Left colon (tissue), 2 donors: ENCODE data around the gene PROC. TPM values are rescaled to one million over a fixed set of nuclear protein-coding genes. Genes with fewer than 3 reads are reported as not detected.
A peak's percentile ranks its signal among the peaks of the same experiment; 100 is the strongest.

ENCODE experiments used
- ATAC-seq: fragments of 200-7000 bp; cut with Tn5 transposase; one replicate; pipeline ENCODE4 v1.9.1; 2020; ENCODE audit warnings: mild to moderate bottlenecking, moderate library complexity
- DNase-seq, 2 donors: peaks; one replicate each; pipeline ENCODE4 v3.0.0-alpha.2; 2020
- intact Hi-C, 2 donors: fragments of 100-400 bp; cut with DNase I in 1 of 2; cut with micrococcal nuclease in 1 of 2; formaldehyde crosslinking; loops; one replicate each; pipeline versions ENCODE4 v1.11.2 to v1.14.0; 2022; cut with DNase I, micrococcal nuclease
- total RNA-seq, 2 donors: library from RNA; stranded (reverse); fragmentation: NEBNext Ultra II Directional; extraction: Animal tissue kit (Norgen Biotek cat#: 25700); gene quantifications; one replicate each; pipeline ENCODE4 v1.2.1, GENCODE V29; 2021
- donor health status: DM: no; HTN: no; CAD: no.
- donor health status: DM: yes; HTN: yes; CAD: no.

Gene PROC
- total RNA-seq, 2 donors from 2014 or later, result 2.9 to 3.6 TPM

DNA sequence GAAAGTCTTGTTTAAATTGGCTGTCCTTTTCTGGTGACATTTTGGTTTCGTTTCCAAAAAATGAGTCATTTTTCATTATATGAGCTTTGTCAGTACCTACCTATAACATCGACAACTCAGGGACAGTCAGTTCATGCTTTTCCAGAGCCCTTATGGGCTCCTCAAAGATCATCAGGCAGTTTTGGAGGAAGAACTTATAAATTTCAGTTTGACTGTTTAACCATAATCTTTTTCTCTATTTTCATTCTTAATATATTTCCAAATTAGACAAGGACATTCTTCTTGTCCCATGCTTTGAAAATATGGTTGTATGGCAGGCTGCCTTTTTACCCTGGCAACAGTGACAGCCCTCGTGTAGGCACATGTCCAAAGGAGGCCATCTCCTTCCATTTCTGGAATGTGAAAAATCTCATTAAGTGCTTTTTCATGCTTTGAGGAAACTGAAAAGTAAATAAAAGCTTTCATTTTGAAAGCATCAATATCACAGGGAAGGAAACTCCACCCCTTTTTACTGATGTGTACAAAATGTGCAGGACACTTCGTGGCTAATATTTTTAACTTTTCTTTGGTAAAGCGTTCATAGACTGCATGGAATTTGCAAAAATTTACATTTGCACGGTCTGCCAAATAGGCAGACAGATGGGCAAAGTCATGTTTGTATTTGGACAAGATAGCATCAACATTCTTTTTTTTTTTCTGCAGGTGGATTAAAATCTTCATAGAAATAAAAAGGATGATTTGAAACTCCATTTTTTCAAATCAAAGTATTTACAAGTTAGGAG, 7.2 kb upstream of the PROC start:
- DNase-seq (no peak), ATAC-seq (no peak)
- intact Hi-C loops, result no loop called here

DNA sequence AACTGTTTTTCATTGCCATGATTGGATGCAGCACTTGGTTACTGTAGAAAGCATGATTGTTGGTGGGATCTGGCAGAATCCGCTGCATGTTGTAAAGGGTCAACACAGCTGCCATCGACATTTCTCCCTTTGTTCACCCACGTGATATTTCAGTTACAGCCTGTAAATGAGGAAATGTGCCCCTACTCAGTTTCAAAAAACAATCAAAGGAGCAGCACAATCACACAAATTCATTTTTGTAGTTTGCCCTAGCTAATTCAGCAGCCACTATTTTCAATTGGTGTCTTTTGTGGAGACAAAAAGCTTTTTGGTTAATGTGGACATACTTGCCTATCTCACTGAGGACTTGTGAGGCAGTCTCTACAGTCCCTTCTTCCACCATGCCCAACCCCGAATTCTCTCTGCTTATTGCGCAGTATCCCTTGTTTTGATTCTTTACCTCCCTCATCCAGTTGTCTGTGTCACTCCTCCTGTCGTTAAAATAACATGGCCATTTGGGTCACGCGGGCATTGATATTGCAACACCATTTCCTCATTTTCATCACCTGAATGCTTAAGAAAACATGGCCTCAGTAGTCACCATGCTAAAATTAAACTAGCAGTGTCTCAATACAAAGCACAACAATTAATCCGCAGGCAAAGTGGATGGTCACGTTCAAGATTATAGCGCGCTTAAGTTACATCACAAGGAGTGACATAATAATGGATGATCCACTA, 6.4 kb upstream of the PROC start:
- intact Hi-C loops, result no loop called here
- no peak for DNase-seq
- no peak for ATAC-seq

DNA sequence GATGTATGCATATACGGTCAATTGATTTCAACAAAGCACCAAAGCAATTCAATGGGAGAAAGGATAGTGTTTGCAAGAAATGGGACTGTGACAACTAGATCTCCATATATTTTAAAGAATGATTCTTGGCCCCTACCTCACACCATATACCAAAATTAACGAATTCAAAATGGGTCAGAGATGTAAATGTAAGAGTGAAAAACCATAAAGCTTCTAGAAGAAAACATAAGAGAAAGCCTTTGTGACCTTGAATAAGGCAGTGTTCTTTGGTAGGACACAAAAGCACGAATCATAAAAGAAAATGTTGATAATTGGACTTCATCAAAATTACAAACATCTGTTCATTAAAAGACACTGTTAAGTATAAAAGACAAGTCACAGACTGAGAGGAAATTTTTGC, 5.0 kb upstream of the PROC start:
- DNase-seq, result no peak
- intact Hi-C loops, result no loop called here
- no peak for ATAC-seq

DNA sequence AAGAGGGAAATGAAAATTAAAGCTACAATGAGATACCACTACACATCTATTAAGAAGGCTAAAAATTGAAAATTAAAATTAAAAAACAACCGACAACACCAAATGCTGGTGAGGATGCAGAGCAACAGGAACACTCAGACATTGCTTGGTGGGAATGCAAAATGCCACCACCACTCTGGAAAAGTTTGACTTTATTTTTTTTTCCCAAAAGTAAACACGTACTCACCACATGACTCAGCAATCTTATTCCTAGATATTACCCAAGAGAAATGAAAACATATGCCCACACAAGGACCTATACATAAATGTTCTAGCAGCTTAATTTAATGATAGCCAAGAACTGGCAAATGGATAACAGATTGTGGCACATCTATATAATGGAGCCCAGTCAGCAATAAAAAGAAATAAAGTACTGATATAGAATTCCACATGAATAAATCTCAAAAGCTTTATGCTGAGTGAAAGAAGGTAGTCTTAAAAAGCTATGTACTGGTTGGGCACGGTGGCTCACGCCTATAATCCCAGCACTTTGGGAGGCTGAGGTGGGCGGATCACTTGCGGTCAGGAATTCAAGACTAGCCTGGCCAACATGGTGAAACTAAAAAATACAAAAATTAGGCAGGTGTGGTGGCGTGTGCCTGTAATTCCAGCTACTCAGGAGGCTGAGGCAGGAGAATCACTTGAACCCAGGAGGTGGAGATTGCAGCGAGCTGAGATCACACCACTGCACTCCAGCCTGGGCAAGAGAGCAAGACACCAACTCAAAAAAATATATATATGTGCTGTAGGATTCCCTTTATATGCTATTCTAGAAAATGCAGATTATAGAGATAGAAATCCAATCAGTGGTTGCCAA, 4.2 kb upstream of the PROC start:
- ATAC-seq (no peak), DNase-seq (no peak)
- intact Hi-C loops, result no loop called here

DNA sequence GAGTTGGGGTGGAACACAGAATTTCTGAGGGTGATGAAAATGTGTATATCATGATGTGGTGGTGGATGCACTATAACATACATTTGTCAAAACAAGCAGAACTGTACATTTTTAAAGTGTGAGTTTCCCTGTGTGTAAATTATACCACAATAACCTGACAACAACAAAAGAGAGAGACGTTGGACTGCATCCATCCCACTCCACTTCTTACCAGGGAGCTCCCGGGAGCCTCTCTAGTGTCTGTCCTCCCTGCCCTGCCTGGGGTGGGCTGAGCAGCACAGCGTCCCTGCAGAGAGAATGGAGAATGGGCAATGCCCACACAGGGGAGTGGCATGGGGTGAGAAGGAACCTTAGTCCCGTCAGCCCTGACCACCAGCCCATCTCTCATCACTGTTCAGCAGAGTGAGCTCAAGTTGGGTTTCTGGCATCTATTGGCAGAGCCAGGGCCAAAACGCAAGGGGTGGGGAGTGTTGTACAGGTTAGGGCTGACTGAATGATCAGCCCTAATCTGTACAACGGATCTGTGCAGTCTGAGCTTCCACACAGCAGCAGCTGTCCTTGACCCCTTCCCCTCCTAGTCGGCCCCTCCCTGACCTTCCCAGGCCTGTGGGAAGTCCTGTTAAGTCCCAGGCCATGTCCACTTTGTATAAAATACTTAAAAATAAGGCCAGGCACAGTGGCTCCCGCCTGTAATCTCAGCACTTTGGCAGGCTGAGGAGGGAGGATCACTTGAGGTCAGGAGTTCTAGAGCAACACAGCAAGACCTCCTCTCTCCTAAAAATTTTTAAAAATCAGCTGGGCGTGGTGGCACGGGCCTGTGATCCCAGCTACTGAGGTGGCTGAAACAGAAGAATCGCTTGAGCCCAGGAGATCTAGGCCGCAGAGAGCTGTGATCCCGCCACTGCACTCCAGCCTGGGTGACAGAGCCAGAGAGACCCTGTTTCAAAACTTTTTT, 3.3 kb upstream of the PROC start:
- no peak for DNase-seq
- ATAC-seq, result no peak
- intact Hi-C loops, result no loop called here

DNA sequence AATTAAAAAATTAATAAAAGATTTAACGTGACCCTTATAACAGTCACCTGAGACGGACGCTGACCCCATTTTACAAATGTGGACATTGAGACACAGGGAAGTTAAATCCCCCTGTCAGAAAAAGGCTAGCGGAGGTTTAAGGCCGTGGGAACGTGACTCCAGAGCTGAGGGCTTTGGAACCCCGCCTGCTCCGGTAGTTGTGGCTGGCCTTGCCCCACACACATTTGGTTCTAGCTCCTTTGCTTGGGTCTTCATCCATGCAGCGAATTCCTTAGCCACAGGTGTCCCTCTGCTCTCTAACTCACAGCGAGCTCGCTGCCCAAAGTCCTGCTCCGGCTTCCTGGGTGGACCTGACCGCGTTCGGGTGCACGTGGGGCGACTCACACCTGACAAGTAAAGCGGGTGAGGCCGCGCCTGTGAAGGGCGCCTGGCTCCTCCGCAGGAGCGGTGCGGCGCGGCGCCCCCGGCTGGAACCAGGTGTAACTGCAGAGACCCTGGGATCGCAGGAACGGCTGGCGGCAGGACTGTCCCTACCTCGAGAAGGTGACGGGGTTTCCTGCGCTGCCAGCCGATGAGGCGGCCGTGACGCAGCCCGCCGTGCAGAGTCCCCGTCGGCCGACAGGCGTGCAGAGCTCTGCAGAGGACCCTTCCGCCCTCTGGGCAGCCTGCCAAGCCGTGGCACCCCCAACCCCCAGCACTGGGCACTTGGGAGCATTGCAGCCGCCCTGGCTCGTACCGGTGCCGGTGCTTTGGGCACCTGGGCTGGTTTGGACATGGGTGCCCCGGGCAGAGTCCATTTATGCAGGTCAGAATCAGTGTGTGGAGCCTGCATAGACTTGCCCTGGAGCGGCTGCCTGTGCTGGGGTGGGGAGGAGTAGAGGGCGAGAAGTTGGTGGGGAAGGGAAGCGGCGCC, 2.4 kb upstream of the PROC start:
- intact Hi-C loops, result no loop called here
- ATAC-seq (peak; percentile 95), DNase-seq (peak; percentile 85 to 88)

DNA sequence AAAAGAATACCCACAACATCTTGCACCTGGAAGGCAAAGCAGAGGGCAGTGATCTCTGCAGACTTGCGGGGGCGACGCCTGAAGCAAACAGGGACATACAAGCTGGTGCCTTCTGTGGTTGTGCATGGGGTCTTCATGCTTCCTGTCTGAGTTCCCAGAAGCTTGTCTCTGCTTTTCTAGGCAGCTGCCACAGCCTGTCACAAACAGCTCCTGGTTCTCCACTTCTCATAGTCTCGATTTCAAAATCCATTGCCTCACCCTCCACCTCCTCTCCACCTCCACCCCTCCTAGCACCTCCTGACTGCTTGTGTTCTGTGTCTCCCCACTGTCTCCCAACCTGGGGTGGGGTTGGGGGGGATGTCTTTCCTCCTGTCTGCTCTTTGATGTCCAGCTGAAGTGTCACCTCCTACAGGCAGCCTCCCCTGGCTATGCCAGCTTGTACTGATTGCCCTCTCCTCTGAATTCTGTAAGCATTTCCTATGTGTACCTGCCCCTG, 1.7 kb upstream of the PROC start:
- intact Hi-C loops, result no loop called here
- ATAC-seq (peak; percentile 1), DNase-seq (no peak)

DNA sequence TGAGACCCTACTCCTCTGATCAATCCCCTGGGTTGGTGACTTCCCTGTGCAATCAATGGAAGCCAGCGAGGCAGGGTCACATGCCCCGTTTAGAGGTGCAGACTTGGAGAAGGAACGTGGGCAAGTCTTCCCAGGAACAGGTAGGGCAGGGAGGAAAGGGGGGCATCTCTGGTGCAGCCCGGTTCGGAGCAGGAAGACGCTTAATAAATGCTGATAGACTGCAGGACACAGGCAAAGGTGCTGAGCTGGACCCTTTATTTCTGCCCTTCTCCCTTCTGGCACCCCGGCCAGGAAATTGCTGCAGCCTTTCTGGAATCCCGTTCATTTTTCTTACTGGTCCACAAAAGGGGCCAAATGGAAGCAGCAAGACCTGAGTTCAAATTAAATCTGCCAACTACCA, 821 bp upstream of the PROC start:
- intact Hi-C loops, result no loop called here
- DNase-seq, result no peak
- ATAC-seq, result no peak

DNA sequence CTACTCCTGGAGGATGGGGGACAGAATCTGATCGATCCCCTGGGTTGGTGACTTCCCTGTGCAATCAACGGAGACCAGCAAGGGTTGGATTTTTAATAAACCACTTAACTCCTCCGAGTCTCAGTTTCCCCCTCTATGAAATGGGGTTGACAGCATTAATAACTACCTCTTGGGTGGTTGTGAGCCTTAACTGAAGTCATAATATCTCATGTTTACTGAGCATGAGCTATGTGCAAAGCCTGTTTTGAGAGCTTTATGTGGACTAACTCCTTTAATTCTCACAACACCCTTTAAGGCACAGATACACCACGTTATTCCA, 844 bp downstream of the PROC start:
- intact Hi-C loops, result no loop called here
- DNase-seq, result no peak
- no peak for ATAC-seq

DNA sequence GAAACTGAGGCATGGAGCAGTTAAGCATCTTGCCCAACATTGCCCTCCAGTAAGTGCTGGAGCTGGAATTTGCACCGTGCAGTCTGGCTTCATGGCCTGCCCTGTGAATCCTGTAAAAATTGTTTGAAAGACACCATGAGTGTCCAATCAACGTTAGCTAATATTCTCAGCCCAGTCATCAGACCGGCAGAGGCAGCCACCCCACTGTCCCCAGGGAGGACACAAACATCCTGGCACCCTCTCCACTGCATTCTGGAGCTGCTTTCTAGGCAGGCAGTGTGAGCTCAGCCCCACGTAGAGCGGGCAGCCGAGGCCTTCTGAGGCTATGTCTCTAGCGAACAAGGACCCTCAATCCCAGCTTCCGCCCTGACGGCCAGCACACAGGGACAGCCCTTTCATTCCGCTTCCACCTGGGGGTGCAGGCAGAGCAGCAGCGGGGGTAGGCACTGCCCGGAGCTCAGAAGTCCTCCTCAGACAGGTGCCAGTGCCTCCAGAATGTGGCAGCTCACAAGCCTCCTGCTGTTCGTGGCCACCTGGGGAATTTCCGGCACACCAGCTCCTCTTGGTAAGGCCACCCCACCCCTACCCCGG, 1.3 kb downstream of the PROC start:
- intact Hi-C loops, result no loop called here
- ATAC-seq, result no peak
- no peak for DNase-seq

DNA sequence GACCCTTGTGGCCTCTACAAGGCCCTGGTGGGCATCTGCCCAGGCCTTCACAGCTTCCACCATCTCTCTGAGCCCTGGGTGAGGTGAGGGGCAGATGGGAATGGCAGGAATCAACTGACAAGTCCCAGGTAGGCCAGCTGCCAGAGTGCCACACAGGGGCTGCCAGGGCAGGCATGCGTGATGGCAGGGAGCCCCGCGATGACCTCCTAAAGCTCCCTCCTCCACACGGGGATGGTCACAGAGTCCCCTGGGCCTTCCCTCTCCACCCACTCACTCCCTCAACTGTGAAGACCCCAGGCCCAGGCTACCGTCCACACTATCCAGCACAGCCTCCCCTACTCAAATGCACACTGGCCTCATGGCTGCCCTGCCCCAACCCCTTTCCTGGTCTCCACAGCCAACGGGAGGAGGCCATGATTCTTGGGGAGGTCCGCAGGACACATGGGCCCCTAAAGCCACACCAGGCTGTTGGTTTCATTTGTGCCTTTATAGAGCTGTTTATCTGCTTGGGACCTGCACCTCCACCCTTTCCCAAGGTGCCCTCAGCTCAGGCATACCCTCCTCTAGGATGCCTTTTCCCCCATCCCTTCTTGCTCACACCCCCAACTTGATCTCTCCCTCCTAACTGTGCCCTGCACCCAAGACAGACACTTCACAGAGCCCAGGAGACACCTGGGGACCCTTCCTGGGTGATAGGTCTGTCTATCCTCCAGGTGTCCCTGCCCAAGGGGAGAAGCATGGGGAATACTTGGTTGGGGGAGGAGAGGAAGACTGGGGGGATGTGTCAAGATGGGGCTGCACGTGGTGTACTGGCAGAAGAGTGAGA, 2.0 kb downstream of the PROC start:
- DNase-seq (no peak), ATAC-seq (no peak)
- intact Hi-C loops, result no loop called here

DNA sequence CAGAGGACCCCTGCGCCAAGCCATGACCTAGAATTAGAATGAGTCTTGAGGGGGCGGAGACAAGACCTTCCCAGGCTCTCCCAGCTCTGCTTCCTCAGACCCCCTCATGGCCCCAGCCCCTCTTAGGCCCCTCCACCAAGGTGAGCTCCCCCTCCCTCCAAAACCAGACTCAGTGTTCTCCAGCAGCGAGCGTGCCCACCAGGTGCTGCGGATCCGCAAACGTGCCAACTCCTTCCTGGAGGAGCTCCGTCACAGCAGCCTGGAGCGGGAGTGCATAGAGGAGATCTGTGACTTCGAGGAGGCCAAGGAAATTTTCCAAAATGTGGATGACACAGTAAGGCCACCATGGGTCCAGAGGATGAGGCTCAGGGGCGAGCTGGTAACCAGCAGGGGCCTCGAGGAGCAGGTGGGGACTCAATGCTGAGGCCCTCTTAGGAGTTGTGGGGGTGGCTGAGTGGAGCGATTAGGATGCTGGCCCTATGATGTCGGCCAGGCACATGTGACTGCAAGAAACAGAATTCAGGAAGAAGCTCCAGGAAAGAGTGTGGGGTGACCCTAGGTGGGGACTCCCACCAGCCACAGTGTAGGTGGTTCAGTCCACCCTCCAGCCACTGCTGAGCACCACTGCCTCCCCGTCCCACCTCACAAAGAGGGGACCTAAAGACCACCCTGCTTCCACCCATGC, 3.0 kb downstream of the PROC start:
- intact Hi-C loops, result no loop called here
- DNase-seq (no peak), ATAC-seq (no peak)

DNA sequence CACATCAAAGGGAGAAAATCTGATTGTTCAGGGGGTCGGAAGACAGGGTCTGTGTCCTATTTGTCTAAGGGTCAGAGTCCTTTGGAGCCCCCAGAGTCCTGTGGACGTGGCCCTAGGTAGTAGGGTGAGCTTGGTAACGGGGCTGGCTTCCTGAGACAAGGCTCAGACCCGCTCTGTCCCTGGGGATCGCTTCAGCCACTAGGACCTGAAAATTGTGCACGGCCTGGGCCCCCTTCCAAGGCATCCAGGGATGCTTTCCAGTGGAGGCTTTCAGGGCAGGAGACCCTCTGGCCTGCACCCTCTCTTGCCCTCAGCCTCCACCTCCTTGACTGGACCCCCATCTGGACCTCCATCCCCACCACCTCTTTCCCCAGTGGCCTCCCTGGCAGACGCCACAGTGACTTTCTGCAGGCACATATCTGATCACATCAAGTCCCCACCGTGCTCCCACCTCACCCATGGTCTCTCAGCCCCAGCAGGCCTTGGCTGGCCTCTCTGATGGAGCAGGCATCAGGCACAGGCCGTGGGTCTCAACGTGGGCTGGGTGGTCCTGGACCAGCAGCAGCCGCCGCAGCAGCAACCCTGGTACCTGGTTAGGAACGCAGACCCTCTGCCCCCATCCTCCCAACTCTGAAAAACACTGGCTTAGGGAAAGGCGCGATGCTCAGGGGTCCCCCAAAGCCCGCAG, 3.8 kb downstream of the PROC start:
- no peak for ATAC-seq
- intact Hi-C loops, result no loop called here
- DNase-seq, result no peak

DNA sequence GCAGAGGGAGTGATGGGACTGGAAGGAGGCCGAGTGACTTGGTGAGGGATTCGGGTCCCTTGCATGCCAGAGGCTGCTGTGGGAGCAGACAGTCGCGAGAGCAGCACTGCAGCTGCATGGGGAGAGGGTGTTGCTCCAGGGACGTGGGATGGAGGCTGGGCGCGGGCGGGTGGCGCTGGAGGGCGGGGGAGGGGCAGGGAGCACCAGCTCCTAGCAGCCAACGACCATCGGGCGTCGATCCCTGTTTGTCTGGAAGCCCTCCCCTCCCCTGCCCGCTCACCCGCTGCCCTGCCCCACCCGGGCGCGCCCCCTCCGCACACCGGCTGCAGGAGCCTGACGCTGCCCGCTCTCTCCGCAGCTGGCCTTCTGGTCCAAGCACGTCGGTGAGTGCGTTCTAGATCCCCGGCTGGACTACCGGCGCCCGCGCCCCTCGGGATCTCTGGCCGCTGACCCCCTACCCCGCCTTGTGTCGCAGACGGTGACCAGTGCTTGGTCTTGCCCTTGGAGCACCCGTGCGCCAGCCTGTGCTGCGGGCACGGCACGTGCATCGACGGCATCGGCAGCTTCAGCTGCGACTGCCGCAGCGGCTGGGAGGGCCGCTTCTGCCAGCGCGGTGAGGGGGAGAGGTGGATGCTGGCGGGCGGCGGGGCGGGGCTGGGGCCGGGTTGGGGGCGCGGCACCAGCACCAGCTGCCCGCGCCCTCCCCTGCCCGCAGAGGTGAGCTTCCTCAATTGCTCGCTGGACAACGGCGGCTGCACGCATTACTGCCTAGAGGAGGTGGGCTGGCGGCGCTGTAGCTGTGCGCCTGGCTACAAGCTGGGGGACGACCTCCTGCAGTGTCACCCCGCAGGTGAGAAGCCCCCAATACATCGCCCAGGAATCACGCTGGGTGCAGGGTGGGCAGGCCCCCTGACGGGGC, 4.6 kb downstream of the PROC start:
- peak; percentile 76 for ATAC-seq
- DNase-seq, result peak in 1 of 2 donors; percentile 59
- intact Hi-C loops, result no loop called here
